HG03175 (cell line): ENCODE measurements around the gene DEPP1.

ENCODE experiments used
- ATAC-seq: cut with Tn5 transposase; IDR thresholded peaks from one replicate; pipeline ENCODE4 v1.9.1; 2021; ENCODE audit warnings: mild to moderate bottlenecking, moderate library complexity; ENCODE audit not compliant: unreplicated experiment

Gene DEPP1

GRCh38 chr10:44980309-44981171 lies 1.9 kb upstream of the DEPP1 start:
- ATAC-seq = no peak

- ATAC-seq = no peak
Measured at GRCh38 chr10:44979281-44980191, 927 bp upstream of the DEPP1 start.

GRCh38 chr10:44978213-44978569 lies 418 bp downstream of the DEPP1 start:
- no peak for ATAC-seq

- no peak for ATAC-seq
Measured at GRCh38 chr10:44977287-44978212, 1.1 kb downstream of the DEPP1 start.

- ATAC-seq = no peak
Measured at GRCh38 chr10:44976352-44977198, 2.0 kb downstream of the DEPP1 start.

- no peak for ATAC-seq
Measured at GRCh38 chr10:44975431-44976331, 2.9 kb downstream of the DEPP1 start.

GRCh38 chr10:44974628-44975430 lies 3.8 kb downstream of the DEPP1 start:
- peak; percentile 84 for ATAC-seq

- ATAC-seq = no peak
Measured at GRCh38 chr10:44974082-44974627, 4.5 kb downstream of the DEPP1 start.

GRCh38 chr10:44973323-44974081 lies 5.1 kb downstream of the DEPP1 start:
- ATAC-seq = no peak

- no peak for ATAC-seq
Measured at GRCh38 chr10:44972874-44973306, 5.7 kb downstream of the DEPP1 start.

- ATAC-seq = no peak
Measured at GRCh38 chr10:44971935-44972757, 6.5 kb downstream of the DEPP1 start.

- no peak for ATAC-seq
Measured at GRCh38 chr10:44971434-44971833, 7.2 kb downstream of the DEPP1 start.

GRCh38 chr10:44970812-44971395 lies 7.7 kb downstream of the DEPP1 start:
- ATAC-seq = no peak

GRCh38 chr10:44969854-44970253 lies 8.8 kb downstream of the DEPP1 start:
- ATAC-seq = no peak

- ATAC-seq = peak; percentile 18
Measured at GRCh38 chr10:44968500-44969400, 9.9 kb downstream of the DEPP1 start.
